HCT116 (cell line): Measurements from ENCODE around the gene LRCH1. TPM values are rescaled to one million over a fixed set of nuclear protein-coding genes. Genes with fewer than 3 reads are reported as not detected.

ENCODE experiments used
- ATAC-seq: fragments of 200-7000 bp; cut with Tn5 transposase; 2 replicates; pipeline ENCODE4 v1.9.1; 2020; ENCODE audit warnings: mild to moderate bottlenecking, moderate library complexity
- BruUV-seq: library from RNA; stranded (reverse); fragments of 400-500 nt; replicated peaks from 2 replicates; lab custom pipeline; 2021; lab: Mats Ljungman, UMichigan
- CTCF ChIA-PET: fragments of 300-600 bp; sonication (Branson Sonifier 250); formaldehyde crosslinking; loops from one replicate; lab custom pipeline; 2021; ENCODE audit warnings: antibody characterized with exemption; lab: Charles Lee
- POLR2A ChIA-PET: fragments of 300-600, 350-600 bp; sonication (Branson Sonifier 250); formaldehyde crosslinking; loops from one replicate; lab custom pipeline; 2021; ENCODE audit warnings: antibody characterized with exemption; lab: Charles Lee
- RAD21 ChIA-PET, 2 experiments: fragments of 300-600 bp; sonication (Branson Sonifier 250); formaldehyde crosslinking; loops; one replicate each; lab custom pipeline; 2023; ENCODE audit warnings: low total read pairs in 2 of 2; ENCODE audit not compliant: uncharacterized antibody in 2 of 2, unreplicated experiment in 2 of 2, low non-redundant PET in 1 of 2; lab: Charles Lee
- DNase-seq: peaks from one replicate; pipeline ENCODE4 v3.0.0-alpha.2; 2010; ENCODE audit warnings: low read depth, low spot score
- H2AFZ ChIP-seq: fragments of 200-600 bp; shearing (Covaris generic), sonication (generic); 2 replicates; pipeline ENCODE4 v1.6.1; 2017; ENCODE audit warnings: low read depth, mixed run types, mixed read lengths, antibody characterized with exemption, low read length; ENCODE audit not compliant: poor library complexity, severe bottlenecking
- H3K27ac ChIP-seq: 2 replicates; pipeline ENCODE4 v1.5.1; 2012; ENCODE audit warnings: low read depth, low read length
- H3K27me3 ChIP-seq: fragments of 200-600 bp; sonication (generic); 2 replicates; pipeline ENCODE4 v1.6.1; 2016; ENCODE audit warnings: mixed run types, low read length, mixed read lengths; ENCODE audit not compliant: insufficient read depth
- H3K36me3 ChIP-seq, 2 experiments: fragments of 200-500 bp in 1 of 2; fragments of 200-600 bp in 1 of 2; sonication (Bioruptor generic) in 1 of 2; sonication (generic) in 1 of 2; 2 replicates each; pipeline versions ENCODE4 v1.5.1 to v1.6.1; 2014 to 2016; ENCODE audit warnings: low read length in 2 of 2, inconsistent platforms in 1 of 2, mixed read lengths in 1 of 2, mixed run types in 1 of 2; ENCODE audit not compliant: insufficient read depth in 2 of 2, control insufficient read depth in 1 of 2
- H3K4me1 ChIP-seq, 2 experiments: fragments of 200-600 bp in 1 of 2; sonication (generic) in 1 of 2; 2 replicates each; pipeline versions ENCODE4 v1.5.1 to v1.6.1; 2012 to 2017; ENCODE audit warnings: low read length in 2 of 2, inconsistent platforms in 1 of 2, mild to moderate bottlenecking in 1 of 2, mixed read lengths in 1 of 2, mixed run types in 1 of 2, moderate library complexity in 1 of 2; ENCODE audit not compliant: insufficient read depth in 2 of 2, control insufficient read depth in 1 of 2
- H3K4me2 ChIP-seq: fragments of 200-600 bp; sonication (generic); 2 replicates; pipeline ENCODE4 v1.6.1; 2017; ENCODE audit warnings: mixed run types, low read length, mixed read lengths
- H3K4me3 ChIP-seq, 2 experiments: fragments of 200-600 bp in 1 of 2; sonication (generic) in 1 of 2; replicated peaks in 1 of 2; 2 replicates each; pipeline ENCODE4 v1.5.1; 2011 to 2016; ENCODE audit warnings: low read length in 2 of 2, control low read depth in 1 of 2, low read depth in 1 of 2, mild to moderate bottlenecking in 1 of 2, mixed read lengths in 1 of 2, mixed run types in 1 of 2
- H3K79me2 ChIP-seq: fragments of 200-600 bp; sonication (generic); 2 replicates; pipeline ENCODE4 v1.6.1; 2017; ENCODE audit warnings: mild to moderate bottlenecking, mixed run types, low read length, moderate library complexity, mixed read lengths; ENCODE audit not compliant: insufficient read depth
- H3K9ac ChIP-seq: fragments of 200-600 bp; sonication (generic); 2 replicates; pipeline ENCODE4 v1.6.1; 2016; ENCODE audit warnings: low read length, mixed read lengths
- H3K9me2 ChIP-seq: fragments of 200-600 bp; sonication (generic), shearing (Covaris generic); 2 replicates; pipeline ENCODE4 v1.6.1; 2017; ENCODE audit warnings: mixed run types, mild to moderate bottlenecking, moderate library complexity; ENCODE audit not compliant: insufficient read depth
- H3K9me3 ChIP-seq, 2 experiments: fragments of 200-500 bp in 1 of 2; fragments of 200-600 bp in 1 of 2; sonication (Bioruptor generic) in 1 of 2; sonication (generic) in 1 of 2; 2 replicates each; pipeline ENCODE4 v1.6.1; 2014 to 2017; ENCODE audit warnings: low read length in 2 of 2, mixed read lengths in 2 of 2, inconsistent platforms in 1 of 2, low read depth in 1 of 2, mild to moderate bottlenecking in 1 of 2, mixed run types in 1 of 2, moderate library complexity in 1 of 2; ENCODE audit not compliant: control insufficient read depth in 1 of 2, insufficient read depth in 1 of 2
- H4K20me1 ChIP-seq: fragments of 200-600 bp; sonication (generic), shearing (Covaris generic); 2 replicates; pipeline ENCODE4 v1.6.1; 2017; ENCODE audit warnings: mixed run types, mild to moderate bottlenecking, moderate library complexity; ENCODE audit not compliant: insufficient read depth
- ATF3 ChIP-seq: IDR thresholded peaks from 2 replicates; pipeline ENCODE4 v1.6.1; 2012
- CTCF ChIP-seq, 3 experiments: fragments of 200-600 bp in 1 of 3; sonication (generic) in 1 of 3; IDR thresholded peaks in 2 of 3; conservative IDR thresholded peaks in 1 of 3; 2 replicates each; pipeline ENCODE4 v1.5.1; 2012 to 2017; ENCODE audit warnings: low read depth in 2 of 3, low read length in 2 of 3, antibody characterized with exemption in 1 of 3, borderline replicate concordance in 1 of 3, control low read depth in 1 of 3, mild to moderate bottlenecking in 1 of 3, mixed read lengths in 1 of 3, mixed run types in 1 of 3, moderate library complexity in 1 of 3; ENCODE audit not compliant: insufficient read depth in 1 of 3
- ELF1 ChIP-seq: IDR thresholded peaks from 2 replicates; pipeline ENCODE4 v1.6.1; 2012; ENCODE audit warnings: low read depth, borderline replicate concordance
- EZH2 ChIP-seq: fragments of 200-600 bp; sonication (generic); IDR thresholded peaks from 2 replicates; pipeline ENCODE4 v1.6.1; 2017; ENCODE audit warnings: antibody characterized with exemption, mixed run types
- EZH2phosphoT487 ChIP-seq: fragments of 200-600 bp; IDR thresholded peaks from 2 replicates; pipeline ENCODE4 v1.6.1; 2018; ENCODE audit warnings: antibody characterized with exemption, borderline replicate concordance
- FOSL1 ChIP-seq: IDR thresholded peaks from 2 replicates; pipeline ENCODE4 v1.6.1; 2012; ENCODE audit warnings: low read depth
- MAX ChIP-seq: IDR thresholded peaks from 2 replicates; pipeline ENCODE4 v1.6.1; 2012
- POLR2AphosphoS5 ChIP-seq: IDR thresholded peaks from 2 replicates; pipeline ENCODE4 v1.6.1; 2011; ENCODE audit warnings: mild to moderate bottlenecking, low read depth, low read length, moderate library complexity
- SIN3A ChIP-seq: IDR thresholded peaks from 2 replicates; pipeline ENCODE4 v1.6.1; 2012; ENCODE audit warnings: low read depth
- SRF ChIP-seq: IDR thresholded peaks from 2 replicates; pipeline ENCODE4 v1.6.1; 2012; ENCODE audit warnings: low read depth
- TCF7L2 ChIP-seq: IDR thresholded peaks from 2 replicates; pipeline ENCODE4 v1.7.0; 2011; ENCODE audit warnings: borderline replicate concordance, inconsistent platforms; ENCODE audit not compliant: insufficient read depth, insufficient read length; ENCODE audit errors: extremely low read depth
- YY1 ChIP-seq: IDR thresholded peaks from 2 replicates; pipeline ENCODE4 v1.6.1; 2011; ENCODE audit warnings: low read length, low read depth, moderate library complexity, mild to moderate bottlenecking; ENCODE audit not compliant: insufficient replicate concordance; ENCODE audit errors: extremely low read depth
- intact Hi-C: fragments of 100-400 bp; cut with micrococcal nuclease; formaldehyde crosslinking; loops from 2 replicates; pipeline ENCODE4 v1.10.0; 2022
- total RNA-seq: library from RNA; stranded (reverse); gene quantifications from one replicate; pipeline ENCODE4 v1.2.1, GENCODE V29; 2021; ENCODE audit not compliant: unreplicated experiment

The LRCH1 gene
- total RNA-seq, 1 experiment from 2014 or later = 15.6 TPM

GRCh38 chr13:46596466-46596865 lies 43.5 kb downstream of the LRCH1 start:
- Histone ChIP-seq H2AFZ (no peak overlapping the region), H3K27me3 (no peaks in the 10 kb centered on the region), H3K27ac (no peak overlapping the region), H3K79me2 (peaks cover 83% of the 10 kb centered on the region), H4K20me1 (no peaks in the 10 kb centered on the region), H3K9ac (no peak overlapping the region), H3K4me3 (no peak overlapping the region), H3K4me1 (peaks cover 14 to 25% of the 10 kb centered on the region in 2 experiments), H3K9me3 (no peaks in the 10 kb centered on the region), H3K9me2 (no peaks in the 10 kb centered on the region), H3K4me2 (no peak overlapping the region), H3K36me3 (no peaks in the 10 kb centered on the region)
- TF ChIP-seq ATF3 = no peak
- TF ChIP-seq MAX = no peak
- TF ChIP-seq YY1 = no peak
- TF ChIP-seq ELF1 = no peak
- no peak for TF ChIP-seq CTCF (IDR thresholded peaks at IDR 0.05 in 2 of 3, conservative IDR thresholded peaks at IDR 0.05 in 1 of 3; ENCODE audit: borderline replicate concordance in 1 of 3, insufficient read depth in 1 of 3, low read depth in 2 of 3, low read length in 2 of 3)
- TF ChIP-seq POLR2AphosphoS5 = no peak
- TF ChIP-seq SRF = no peak
- TF ChIP-seq EZH2 = no peak
- TF ChIP-seq FOSL1 = no peak
- TF ChIP-seq TCF7L2 = no peak
- TF ChIP-seq EZH2phosphoT487 = no peak
- TF ChIP-seq SIN3A = no peak
- ChIA-PET CTCF (no interaction called here), POLR2A (interaction anchor here (1.2 kb wide), 1 partner anchor 13 kb away, joined by 3 read pairs; no protein-coding TSS in a partner anchor), RAD21 (no interaction called here)
- no peak for ATAC-seq
- no TSS peak for BruUV-seq
- no peak for DNase-seq
- intact Hi-C loops = no loop called here
